Measurements from ENCODE around the gene VANGL1. TPM values are rescaled to one million over a fixed set of nuclear protein-coding genes. Genes with fewer than 3 reads are reported as not detected.

Gene VANGL1
- total and polyA plus RNA-seq, 2 of the 8 experiments (the other 6 are each of a cell fraction or from before 2014, with no cell fraction given), result 9.4 to 13.4 TPM

DNA sequence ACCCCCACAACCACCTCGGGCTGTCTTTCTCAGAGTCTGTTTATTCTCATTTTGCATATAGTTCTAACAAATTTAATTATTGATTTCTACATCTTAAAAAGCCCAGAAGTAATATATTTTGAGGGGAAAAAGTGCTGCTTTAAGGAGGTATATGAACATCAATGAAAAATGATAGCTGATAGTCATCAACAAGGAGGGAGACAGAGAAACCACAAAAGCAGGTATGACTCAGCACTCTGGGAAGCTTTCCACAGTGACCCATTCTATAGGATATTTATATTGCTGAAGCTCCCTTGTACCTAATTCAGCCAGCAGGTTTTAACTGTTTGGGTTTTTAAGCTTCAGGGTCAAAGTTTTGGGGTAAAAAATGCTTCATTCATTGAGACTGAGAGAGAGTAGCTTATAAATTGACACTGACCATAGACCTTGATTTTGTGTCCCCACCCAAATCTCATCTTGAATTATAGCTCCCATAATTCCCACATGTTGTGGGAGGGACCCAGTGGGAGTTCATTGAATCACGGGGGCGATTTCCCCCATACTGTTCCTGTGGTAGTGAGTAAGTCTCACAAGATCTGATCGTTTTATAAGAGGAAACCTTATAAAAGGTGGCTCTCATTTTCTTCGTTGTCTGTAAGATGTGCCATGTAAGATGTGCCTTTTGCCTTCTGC is 27.4 kb downstream of the VANGL1 start:
- Histone ChIP-seq H3K4ac (replicated peaks; ENCODE audit: insufficient read length, low read depth, low read length) (no peak overlapping the region), H2BK12ac (ENCODE audit: low read depth, low read length) (no peak overlapping the region), H2BK20ac (ENCODE audit: low read length) (no peak overlapping the region), H2AK5ac (ENCODE audit: low read depth, low read length) (no peak overlapping the region), H3K14ac (ENCODE audit: insufficient read length) (no peak overlapping the region), H4K20me1 (replicated peaks in 1 of 2; ENCODE audit: control insufficient read depth in 1 of 2, insufficient read depth in 2 of 2, low read length in 2 of 2) (peaks cover 0 to 4% of the 10 kb centered on the region in 2 experiments), H3K4me1 (replicated peaks in 1 of 4; ENCODE audit: control insufficient read depth in 3 of 4, insufficient read depth in 4 of 4, low read length in 3 of 4) (no peaks in the 10 kb centered on the region), H3K4me3 (ENCODE audit: extremely low read depth in 1 of 4, insufficient read depth in 2 of 4, low read depth in 3 of 4, low read length in 4 of 4) (no peak overlapping the region), H3K27me3 (replicated peaks in 1 of 4; ENCODE audit: control insufficient read depth in 3 of 4, extremely low read depth in 1 of 4, insufficient read depth in 3 of 4, low read length in 3 of 4) (no peaks in the 10 kb centered on the region), H3K56ac (replicated peaks; ENCODE audit: insufficient read length, low read depth, low read length) (no peak overlapping the region), H3K18ac (ENCODE audit: extremely low read depth, low read length) (no peak overlapping the region), H3K23ac (ENCODE audit: insufficient read length) (no peak overlapping the region), H3K9ac (replicated peaks in 1 of 4; ENCODE audit: extremely low read depth in 1 of 4, low read depth in 3 of 4, low read length in 3 of 4) (no peak overlapping the region), H2BK5ac (ENCODE audit: low read depth, low read length) (no peak overlapping the region), H3K79me2 (ENCODE audit: control insufficient read depth in 1 of 2, insufficient read depth in 2 of 2, low read length in 2 of 2) (no peaks in the 10 kb centered on the region), H4K8ac (ENCODE audit: extremely low read depth, insufficient read depth, low read length) (no peak overlapping the region), H4K5ac (ENCODE audit: insufficient read length, low read depth, low read length) (no peak overlapping the region), H3K9me3 (ENCODE audit: insufficient read depth in 2 of 2, low read depth in 1 of 2, low read length in 1 of 2) (no peaks in the 10 kb centered on the region), H2BK120ac (replicated peaks; ENCODE audit: low read depth, low read length) (no peak overlapping the region), H2AFZ (ENCODE audit: low read length) (no peak overlapping the region), H3K36me3 (ENCODE audit: control insufficient read depth in 2 of 4, insufficient read depth in 4 of 4, low read length in 3 of 4) (peaks cover 7 to 17% (median 7%) of the 10 kb centered on the region in 4 experiments; a peak in 6 of 8 replicates), H3K79me1 (ENCODE audit: low read depth, low read length) (0 out of 2 replicates have a peak, but pooled peaks cover 2% of the 10 kb centered on the region), H4K91ac (replicated peaks; ENCODE audit: insufficient read length, low read length) (no peak overlapping the region), H3K4me2 (ENCODE audit: insufficient read depth in 1 of 2, low read depth in 2 of 2, low read length in 2 of 2) (no peak overlapping the region), H3K27ac (ENCODE audit: low read depth, low read length) (no peak overlapping the region), H2BK15ac (ENCODE audit: low read length) (no peak overlapping the region), H3K23me2 (ENCODE audit: low read depth, low read length) (no peaks in the 10 kb centered on the region)
- WGBS, 2 experiments (ENCODE audit: extremely low coverage in 1 of 2, insufficient coverage in 1 of 2, insufficient read length in 1 of 2, insufficient replicate concordance in 2 of 2, low coverage in 1 of 2, low lambda C conversion rate in 2 of 2, missing lambda C conversion rate in 1 of 2), result 85% methylated on average over 5 of the region's 5 CpGs; no CpG with 5 or more reads in 1 of the 2 experiments
- DNase-seq (ENCODE audit: low read depth in 1 of 2, low spot score in 2 of 2), result no peak
- POLR2A ChIA-PET (ENCODE audit: partially characterized antibody), result interaction anchor here (0.6 kb wide), 1 partner anchor 1390 kb away, joined by 3 read pairs; no protein-coding TSS in a partner anchor
- TF ChIP-seq SIX5 (IDR thresholded peaks at IDR 0.05; ENCODE audit: low read depth, low read length) (no peak), BACH1 (IDR thresholded peaks at IDR 0.05; ENCODE audit: low read length) (0 out of 2 replicates have a peak, but pooled peaks have one; percentile 10), SIN3A (conservative IDR thresholded peaks at IDR 0.05 in 1 of 2, IDR thresholded peaks at IDR 0.05 in 1 of 2; ENCODE audit: low read depth in 1 of 2, low read length in 2 of 2) (no peak), MAFK (IDR thresholded peaks at IDR 0.05; ENCODE audit: low read depth, low read length) (peak; percentile 22; the same call in 1 of the 2 replicates)
- FAIRE-seq, result no peak
- CTCF ChIA-PET (ENCODE audit: partially characterized antibody), result interaction anchor here (1.0 to 2.1 kb wide), 6 partner anchors 11 to 138 kb away, joined by 3 to 7 read pairs (median 3); no protein-coding TSS in a partner anchor

All from H1 (cell line).